DMS 273 (cell line): Measurements from ENCODE around the gene HEBP2.

Experiments
- DNase-seq: peaks from one replicate; lab custom pipeline; 2025; ENCODE audit not compliant: unreplicated experiment; lab: John Stamatoyannopoulos, UW

Gene HEBP2

GRCh38 chr6:138451043-138451442, 47.0 kb downstream of the HEBP2 start:
- no peak for DNase-seq

GRCh38 chr6:138454981-138455706, 51.1 kb downstream of the HEBP2 start:
- DNase-seq, result no peak

GRCh38 chr6:138455746-138456400, 51.9 kb downstream of the HEBP2 start:
- DNase-seq, result no peak

GRCh38 chr6:138456401-138456790, 52.4 kb downstream of the HEBP2 start:
- DNase-seq, result no peak

GRCh38 chr6:138461647-138462046, 57.6 kb downstream of the HEBP2 start:
- no peak for DNase-seq

GRCh38 chr6:138464085-138464484, 60.1 kb downstream of the HEBP2 start:
- DNase-seq, result no peak

GRCh38 chr6:138465007-138465645, 61.1 kb downstream of the HEBP2 start:
- no peak for DNase-seq

- DNase-seq, result no peak
Observed at GRCh38 chr6:138467901-138468300, 63.9 kb downstream of the HEBP2 start.

GRCh38 chr6:138468320-138469015, 64.4 kb downstream of the HEBP2 start:
- no peak for DNase-seq
